Neural cell (in vitro differentiated cells): ENCODE data around the gene VOPP1.

Experiments
- RAD21 ChIP-seq: fragments of 450-650 bp; conservative IDR thresholded peaks from 2 replicates; pipeline ENCODE4 v1.6.1; 2014; ENCODE audit warnings: antibody characterized with exemption, mild to moderate bottlenecking, moderate library complexity
- TF ChIP-seq, protein P1 (sequence below): fragments of 450-650 bp; IDR thresholded peaks from 2 replicates; pipeline ENCODE4 v1.5.1; 2014; ENCODE audit warnings: antibody characterized with exemption, mild to moderate bottlenecking, moderate library complexity; ENCODE audit not compliant: poor library complexity, severe bottlenecking

DNA sequence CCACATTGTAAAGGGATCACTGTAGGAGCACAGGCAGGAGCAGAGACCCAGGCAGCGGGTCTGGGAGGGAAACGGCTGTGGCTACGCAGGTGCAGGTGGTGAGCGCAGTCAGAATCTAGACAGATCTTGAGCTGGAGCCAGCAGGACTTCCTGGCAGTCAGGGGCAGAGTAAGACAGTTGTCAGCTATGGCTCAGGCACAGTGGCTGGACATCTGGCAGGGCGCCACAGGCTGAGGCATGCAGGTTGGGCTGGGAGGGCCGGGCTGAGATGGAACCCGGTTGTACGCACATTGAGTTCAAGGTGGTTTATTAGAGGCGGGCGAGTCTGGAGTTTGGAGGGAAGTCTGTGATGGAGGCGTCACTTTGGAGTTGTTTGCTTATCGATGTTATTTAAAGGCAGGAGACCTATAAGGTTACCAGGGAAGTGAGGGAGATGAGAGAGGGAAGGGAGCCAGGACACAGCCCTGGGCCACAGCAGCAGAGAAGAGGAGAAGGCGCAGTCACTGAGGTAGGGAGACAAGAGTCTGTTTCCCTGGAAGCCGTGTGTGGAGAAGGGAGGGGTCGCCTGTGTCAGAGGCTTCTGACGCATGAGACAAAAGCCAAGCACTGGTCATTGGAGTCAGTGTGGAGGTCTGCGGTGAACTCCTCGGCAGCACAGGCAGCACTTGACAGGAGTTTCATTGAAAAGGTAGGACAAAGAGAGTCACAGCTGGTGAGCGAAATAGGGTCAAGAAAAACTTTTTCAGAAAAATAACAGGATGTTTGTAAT, 133.4 kb downstream of the VOPP1 start:
- TF ChIP-seq, protein P1, sequence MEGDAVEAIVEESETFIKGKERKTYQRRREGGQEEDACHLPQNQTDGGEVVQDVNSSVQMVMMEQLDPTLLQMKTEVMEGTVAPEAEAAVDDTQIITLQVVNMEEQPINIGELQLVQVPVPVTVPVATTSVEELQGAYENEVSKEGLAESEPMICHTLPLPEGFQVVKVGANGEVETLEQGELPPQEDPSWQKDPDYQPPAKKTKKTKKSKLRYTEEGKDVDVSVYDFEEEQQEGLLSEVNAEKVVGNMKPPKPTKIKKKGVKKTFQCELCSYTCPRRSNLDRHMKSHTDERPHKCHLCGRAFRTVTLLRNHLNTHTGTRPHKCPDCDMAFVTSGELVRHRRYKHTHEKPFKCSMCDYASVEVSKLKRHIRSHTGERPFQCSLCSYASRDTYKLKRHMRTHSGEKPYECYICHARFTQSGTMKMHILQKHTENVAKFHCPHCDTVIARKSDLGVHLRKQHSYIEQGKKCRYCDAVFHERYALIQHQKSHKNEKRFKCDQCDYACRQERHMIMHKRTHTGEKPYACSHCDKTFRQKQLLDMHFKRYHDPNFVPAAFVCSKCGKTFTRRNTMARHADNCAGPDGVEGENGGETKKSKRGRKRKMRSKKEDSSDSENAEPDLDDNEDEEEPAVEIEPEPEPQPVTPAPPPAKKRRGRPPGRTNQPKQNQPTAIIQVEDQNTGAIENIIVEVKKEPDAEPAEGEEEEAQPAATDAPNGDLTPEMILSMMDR, result no peak
- TF ChIP-seq RAD21, result no peak
